ENCODE results near the gene ARHGAP26.
"Not testable (repeated sequence)": the region's sequence is repeated elsewhere in the genome, so short reads cannot be mapped to it uniquely, and the experiment has no call there.

The ARHGAP26 gene

DNA sequence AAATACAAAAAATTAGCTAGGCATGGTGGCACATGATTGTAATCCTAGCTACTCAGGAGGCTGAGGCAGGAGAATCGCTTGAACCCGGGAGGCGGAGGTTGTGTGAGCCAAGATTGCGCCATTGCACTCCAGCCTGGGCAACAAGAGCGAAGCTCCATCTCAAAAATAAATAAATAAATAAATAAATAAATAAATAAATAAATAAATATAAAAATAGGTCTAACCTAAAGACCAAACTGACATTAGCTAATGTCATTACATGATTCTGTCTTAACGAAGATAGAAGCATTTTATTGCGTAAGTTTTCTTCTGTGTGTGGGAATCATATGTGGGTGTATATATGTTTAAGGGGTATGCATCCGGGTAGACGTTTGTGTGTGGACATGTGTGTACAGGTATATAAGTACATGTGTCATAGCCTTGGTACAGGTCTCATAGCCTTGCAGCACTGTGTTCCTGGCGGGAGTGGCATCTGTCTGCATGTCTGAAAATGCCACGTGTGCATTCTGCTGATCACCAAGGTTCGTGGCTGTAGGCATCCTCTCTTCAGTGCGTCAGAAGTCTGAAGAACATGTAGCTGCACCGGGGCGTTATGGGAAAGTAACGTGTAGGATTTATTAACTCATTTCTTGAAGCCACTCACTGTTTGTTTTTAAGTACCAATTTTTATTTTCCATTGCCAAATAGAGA lies 335.2 kb downstream of the ARHGAP26 start:
- no peak for DNase-seq

DNA sequence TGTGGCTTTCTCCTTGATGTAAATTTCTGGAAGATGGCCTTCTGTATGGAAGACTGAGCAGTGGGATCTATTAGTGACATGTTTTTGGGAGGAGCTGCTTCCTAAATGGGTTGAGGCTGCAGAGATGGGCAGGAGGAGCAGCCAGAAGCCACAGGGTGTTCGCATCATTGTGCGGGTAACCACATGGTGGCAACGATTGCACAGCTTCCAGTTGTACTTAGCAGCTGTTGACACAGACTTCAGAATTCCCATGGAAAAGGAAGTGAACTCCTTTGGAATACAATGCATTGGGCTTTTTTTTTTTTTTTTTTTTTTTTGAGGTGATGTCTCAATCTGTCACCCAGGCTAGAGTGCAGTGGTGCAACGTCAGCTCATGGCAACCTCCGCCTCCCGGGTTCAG lies 336.0 kb downstream of the ARHGAP26 start:
- no peak for DNase-seq

DNA sequence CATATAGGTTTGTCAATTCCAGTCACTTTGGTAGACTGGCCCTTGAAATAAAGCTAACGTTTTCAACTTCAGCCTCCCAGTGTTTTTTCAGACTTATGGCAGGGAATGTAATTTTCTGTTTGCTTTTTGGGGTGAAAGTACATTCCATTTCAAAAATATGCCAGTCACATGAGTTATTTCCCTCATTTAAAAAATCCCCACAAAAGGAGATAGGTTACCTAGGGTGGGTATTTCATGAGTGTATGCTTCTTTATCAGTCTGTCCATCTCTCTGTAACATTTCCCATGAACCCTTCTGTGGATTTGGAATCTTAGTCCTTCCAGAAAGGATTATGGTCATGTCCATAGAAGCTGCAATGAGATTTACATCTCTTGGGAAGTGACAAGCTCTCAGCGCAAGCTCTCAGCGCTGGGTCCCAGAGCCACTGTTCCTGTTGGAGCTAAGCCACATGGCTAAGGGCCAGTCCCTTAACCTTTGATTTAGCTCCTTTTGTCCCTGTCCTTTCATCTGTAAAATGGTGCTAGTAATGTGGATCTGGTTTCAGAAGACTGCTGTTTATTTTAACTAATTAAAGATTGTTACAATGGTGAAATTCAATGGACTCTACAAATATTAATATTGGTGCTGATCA lies 338.4 kb downstream of the ARHGAP26 start:
- DNase-seq = no peak

DNA sequence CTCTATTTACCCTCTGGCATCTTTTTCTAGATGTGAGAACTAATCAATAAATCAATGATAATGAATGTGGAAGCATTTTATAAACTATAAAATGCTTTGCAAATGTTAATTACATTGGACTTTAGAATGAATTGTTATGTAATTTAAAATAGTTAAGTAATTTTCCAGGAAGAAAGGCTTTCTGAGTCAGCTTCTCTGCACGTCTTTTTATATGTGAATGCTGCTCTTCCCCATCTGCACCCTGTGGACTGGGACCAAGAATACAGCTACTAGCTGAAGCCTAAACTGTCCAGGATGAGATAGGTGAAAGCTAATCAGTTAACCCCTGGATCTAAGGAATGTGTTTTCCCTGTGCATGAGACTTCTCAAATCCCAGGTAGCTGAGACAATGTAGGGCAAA lies 340.4 kb downstream of the ARHGAP26 start:
- DNase-seq = no peak

DNA sequence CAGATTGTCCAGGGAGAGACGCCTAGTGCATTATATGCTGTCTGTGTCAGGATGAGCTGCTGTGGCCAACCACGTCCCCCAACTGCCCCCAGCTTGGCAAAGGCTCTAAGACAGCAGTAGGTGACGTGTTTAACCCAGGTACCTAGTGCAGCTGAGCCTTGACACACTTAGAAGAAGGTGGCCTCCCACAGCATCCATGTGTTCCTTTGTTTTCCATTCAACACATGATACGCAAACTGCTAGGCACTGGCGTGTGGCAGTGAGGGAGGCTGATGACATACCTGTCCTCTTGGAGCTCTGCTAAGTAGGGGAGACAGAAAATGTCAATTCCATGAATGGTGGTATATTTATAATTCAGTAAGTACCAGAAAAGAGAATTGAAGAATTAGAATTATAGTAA lies 341.6 kb downstream of the ARHGAP26 start:
- DNase-seq = no peak

DNA sequence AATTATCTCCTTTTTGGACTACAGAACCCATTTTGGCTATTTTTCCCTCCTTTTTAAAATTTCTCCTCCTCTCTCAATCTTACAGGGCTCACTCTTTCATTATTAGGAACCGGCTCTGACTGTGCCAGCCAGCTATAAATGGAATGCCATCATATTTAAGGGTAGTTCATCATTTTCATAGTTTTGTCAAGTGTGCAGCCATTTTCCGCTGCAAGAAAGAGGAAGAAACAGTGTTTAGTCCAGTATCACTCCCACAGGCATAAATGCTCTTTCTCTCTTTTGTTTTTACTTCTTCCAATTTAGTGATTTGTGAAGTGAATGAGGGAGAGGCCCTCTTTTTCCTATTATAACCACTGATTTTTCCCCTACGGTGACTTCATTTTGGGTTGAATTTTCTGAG lies 343.3 kb downstream of the ARHGAP26 start:
- DNase-seq = no peak

DNA sequence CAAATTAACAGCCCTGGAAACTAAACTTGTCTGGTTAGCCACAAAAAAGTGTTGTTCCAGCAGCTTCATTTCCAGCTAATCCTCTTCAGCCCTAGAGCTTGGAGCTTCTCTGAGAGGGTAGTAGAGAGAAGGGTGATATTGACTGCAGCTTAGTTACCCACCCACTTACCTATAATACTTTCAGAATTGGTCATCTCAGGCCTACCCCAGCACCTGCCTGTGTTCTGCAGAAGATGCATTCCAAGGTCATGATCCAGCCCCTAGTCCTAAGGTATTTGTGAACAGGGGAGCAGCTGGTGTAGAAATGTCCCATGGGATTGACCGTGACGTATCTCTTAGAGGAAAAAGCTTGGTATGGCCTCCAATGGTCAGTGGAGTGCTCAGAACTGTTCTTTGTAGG lies 344.3 kb downstream of the ARHGAP26 start:
- no peak for DNase-seq

DNA sequence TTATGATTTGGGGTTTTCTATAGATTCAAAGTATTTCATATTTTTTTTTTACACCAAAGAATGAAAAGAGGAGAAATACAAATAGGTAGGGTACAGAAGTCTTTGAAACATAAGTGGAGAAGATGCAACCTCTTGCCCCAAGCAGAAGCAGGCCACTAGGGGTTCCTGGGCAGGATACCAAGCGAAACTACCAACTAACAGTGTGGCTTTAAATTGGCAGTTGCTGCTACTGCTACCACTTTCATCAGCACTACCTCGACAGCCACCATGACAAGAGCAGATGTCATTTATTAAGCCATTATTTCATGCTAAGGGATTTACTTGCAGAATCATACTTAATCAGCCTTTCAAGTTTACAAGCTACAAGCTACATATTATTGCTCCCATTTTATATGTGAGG lies 345.2 kb downstream of the ARHGAP26 start:
- no peak for DNase-seq

DNA sequence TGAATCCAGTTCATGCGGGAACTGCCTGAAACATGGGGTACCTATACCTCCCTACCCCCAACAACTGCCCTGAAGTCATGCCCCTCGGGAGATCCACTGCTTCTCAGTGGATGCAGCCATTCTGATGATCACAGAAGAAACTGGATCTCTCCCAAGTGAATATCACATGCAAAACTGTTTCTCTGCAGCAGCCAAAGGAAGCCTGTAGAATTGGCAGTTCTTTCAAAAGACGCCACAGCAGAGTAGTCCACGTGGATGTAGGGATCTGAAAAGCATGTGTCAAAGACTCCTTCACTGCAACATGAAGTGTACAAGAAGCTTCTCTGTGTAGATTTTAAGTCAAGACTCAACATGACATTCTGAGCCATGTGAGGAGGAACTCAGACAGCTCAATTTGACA lies 346.6 kb downstream of the ARHGAP26 start:
- no peak for DNase-seq

DNA sequence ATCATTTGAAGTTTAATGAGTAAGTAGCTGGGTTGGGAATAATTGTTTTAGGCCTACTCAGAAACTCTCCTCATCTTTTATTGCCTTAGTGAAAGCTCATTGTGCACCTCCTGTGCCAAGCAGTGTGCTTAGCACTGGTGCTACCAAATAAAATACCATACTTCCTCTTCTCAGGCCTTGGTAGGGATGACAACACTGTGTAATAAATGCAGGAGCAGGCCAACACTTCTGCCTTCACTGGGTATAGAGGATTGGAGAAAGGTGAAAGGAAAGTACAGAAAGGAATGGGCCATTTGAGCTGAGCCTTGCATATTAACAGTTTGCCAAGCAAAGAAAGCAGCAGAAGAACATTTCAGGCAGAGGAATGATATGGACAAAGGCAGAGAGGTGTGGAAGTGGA lies 347.6 kb downstream of the ARHGAP26 start:
- DNase-seq = no peak

DNA sequence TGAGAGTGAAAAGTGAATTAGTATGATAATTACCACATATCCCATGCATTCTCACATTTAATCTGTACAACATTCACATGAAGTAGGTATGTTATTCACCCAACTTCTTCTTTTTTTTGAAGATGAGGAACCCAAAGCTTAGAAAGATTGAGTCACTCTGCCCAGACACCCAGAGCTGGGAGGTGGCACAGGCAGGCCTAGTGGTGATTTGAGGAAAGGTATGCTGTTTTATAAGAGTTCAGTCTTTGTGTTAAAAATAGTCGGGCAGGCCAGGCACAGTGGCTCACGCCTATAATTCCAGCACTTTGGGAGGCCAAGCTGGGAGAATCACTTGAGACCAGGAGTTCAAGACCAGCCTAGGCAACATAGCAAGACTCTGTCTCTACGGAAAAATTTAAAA lies 348.0 kb downstream of the ARHGAP26 start:
- no peak for DNase-seq

DNA sequence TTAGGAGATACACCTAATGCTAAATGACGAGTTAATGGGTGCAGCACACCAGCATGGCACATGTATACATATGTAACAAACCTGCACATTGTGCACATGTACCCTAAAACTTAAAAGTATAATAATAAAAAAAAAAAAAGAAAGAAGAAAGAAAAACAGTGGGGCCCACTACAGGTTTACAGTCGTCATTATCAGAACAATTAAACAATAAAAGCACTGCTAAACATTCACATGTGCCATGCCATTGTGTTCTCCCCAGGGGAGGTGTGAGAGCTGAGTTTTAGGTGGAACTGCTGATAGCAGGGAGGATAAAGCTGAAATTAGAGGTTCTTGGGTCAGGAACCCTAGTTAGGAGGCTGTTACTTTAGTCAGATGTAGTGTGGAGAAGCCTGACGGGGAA lies 348.6 kb downstream of the ARHGAP26 start:
- DNase-seq = not testable (repeated sequence)

DNA sequence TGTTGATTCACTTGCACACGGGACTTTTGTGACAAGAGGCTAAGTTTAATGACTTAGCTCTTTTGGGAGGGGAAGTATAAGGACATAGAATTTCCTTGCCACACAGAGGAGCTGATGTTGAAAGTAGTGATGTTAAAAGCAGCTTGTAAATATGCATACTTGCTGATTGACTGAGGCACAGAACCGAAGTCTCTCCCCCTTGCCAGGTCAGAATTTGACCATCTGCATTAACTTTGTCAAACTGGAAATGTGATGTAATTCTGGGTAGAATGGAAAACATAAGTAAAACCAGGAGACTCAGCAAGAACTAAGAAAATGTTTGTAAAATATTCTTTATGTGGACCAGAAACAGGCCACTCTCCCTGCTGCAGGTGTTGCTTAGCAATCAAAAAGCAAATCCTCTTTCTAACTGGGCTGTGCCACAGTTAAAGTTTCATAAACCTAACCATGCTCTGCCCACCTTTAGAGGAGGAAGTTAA lies 349.2 kb downstream of the ARHGAP26 start:
- DNase-seq = no peak

DNA sequence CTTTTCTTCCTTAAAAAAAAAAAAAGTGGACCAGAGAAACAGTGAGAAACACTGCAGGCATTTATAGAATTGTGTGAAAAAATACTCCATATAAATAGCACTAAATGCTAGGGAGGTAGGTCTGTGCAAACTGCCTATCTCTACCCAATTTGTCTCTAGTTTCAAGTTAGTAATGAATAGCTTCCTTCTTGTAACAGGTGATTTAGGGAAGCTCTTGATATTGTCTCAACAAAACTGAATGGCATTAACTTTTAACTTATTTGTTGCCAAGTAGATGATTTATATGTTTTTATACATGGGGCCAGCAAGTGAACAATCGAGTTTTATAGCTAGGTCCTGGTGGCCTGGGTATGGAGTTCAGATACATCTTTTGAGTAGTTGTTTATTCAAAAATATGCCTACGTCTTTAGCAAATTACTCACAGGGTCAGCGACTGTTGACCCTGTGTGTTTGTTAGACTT lies 349.7 kb downstream of the ARHGAP26 start:
- DNase-seq = no peak

DNA sequence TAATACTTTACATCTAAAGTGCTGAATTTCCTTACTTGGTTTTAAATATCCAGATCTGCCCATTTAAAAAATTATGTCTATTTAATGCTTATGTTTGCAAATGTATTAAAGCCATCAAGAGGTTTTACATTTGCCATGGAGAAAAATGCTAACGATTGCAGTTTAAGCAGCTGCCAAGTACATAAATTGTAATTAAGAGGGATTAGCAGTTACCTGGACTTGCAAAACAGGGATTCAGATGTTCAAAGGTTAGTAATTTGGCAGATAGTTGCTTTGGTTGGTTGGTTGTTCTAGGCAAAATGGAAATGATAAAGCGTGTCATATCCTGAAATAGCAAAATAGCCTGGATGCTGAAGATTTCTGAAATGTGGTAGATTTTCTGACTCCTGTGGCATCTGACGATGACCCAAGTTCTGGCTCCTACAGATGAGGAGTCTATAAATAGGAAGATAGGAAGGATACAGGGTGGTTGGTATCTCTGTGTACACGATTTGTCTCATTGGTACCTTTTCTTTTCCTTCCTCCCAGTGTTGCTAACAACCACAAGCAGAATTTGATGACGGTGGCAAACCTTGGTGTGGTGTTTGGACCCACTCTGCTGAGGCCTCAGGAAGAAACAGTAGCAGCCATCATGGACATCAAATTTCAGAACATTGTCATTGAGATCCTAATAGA lies 350.4 kb downstream of the ARHGAP26 start:
- DNase-seq = no peak

DNA sequence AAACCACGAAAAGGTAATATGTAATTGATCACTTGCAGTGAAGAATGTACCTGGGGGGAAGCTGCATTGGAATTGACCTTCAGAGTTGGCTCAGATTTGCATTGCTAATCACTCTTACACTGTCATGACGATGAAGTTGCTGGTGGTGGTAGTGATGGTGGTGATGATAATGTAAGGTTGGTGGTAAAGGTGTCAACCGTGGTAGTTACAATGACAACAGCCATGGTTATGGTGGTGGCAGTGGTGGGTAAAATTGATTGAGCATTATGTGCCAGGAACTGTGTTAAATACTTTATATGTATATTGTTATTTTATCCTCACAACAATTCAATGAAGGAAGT lies 350.9 kb downstream of the ARHGAP26 start:
- no peak for DNase-seq

DNA sequence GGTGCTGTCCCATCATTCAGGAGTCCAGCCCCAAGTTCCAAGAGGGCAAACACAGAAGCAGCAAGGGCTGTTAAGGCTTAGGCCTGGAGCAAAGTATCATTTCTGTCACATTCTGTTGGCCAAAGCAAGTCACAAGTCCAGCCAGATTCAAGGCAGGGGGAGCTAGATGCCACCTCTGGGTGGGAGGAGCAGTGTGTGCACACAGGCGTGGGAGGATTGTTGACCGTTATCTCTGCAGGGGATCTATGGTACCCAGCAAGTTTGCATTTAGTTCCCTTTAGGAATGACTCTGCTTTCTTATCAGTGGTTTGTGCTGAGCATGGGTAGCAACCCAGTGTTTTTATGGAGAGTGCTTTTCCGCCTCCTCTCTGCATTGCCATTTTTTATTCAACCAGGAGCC lies 354.4 kb downstream of the ARHGAP26 start:
- no peak for DNase-seq

DNA sequence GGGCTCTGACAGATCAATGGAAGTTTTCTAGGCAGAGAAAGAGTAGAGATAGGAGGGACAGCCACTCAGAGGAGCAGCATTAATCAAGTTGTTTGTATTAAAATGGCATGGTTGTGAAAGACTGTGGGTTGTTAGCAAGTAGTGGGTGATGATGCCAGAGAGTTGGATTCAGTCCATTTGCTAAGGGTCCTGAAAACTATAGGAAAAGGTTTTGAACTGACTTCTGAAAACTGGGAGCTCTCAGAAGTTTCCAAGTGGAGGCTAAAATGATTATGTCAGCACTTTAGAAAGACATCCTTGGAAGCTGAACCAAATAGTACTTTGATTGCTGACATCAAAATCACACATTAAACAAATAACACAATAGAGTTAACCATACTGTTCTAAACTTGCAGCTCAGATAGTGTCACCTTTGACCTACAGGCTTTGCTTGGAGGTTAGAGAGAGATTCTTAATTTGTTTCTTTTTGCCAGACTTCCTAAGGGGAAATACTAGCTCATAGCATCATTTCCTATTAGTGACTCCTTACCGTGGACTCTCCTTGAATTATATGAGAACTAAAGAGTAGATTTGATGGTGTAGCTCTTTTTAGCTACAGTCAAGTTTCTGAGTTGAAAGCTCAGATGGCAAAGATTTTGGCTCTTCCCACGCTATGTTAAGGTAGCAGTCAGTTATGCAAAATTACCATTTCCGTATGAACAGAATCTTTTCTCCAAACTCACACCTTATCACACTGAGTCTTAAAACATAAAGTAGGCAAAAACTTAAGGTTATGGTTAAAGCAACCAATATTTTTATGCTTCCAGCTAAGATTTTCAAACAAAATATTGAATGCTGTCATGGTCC lies 356.2 kb downstream of the ARHGAP26 start:
- no peak for DNase-seq

DNA sequence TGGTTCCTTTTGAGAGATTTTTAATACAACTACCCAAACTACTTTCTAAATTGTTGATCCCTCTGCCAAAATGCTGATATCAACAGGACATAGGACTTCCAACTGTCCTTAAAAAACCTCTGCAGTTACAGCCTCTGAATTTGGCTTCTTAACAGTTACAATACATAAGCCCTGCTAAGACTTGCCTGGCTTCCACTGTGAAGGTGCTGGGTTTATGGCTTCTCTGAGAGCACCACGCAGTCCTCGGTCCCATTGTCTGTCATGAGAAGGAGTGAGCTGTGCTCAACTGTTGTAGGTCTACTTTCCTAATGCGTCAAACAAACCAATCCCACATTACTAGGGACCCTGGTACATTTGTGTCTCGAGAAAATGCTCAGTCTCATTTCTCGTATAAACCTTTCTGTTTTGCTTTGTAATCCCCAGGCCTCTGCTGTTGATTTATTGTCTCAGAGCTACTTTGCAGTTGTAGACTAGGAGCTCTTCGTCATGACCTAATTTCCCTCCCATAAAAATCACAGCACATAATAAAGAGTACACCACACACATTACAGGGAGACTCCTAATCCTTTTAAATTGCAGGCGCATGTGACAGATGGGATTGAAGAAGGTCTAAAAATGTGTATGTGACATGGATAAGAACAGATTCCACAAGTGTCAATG lies 358.4 kb downstream of the ARHGAP26 start:
- DNase-seq = no peak

DNA sequence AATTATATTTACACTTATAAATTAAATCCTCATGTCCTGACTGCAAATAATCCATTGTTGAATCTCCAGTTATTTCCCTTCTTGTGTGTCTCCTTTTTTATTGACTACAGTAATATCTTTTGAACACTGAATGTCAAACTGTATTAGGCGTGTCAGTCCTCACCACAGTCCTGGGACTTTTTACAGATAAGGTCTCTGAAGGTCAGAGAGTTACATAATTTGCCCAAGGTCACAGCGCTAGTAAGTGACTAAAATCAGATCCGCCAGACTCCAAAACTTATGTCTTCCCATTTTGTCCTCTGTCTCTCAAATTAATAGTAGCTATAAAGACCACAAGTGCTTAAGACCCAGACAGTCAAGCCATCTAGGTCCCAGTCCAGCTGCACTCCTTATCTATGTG lies 359.0 kb downstream of the ARHGAP26 start:
- no peak for DNase-seq

DNA sequence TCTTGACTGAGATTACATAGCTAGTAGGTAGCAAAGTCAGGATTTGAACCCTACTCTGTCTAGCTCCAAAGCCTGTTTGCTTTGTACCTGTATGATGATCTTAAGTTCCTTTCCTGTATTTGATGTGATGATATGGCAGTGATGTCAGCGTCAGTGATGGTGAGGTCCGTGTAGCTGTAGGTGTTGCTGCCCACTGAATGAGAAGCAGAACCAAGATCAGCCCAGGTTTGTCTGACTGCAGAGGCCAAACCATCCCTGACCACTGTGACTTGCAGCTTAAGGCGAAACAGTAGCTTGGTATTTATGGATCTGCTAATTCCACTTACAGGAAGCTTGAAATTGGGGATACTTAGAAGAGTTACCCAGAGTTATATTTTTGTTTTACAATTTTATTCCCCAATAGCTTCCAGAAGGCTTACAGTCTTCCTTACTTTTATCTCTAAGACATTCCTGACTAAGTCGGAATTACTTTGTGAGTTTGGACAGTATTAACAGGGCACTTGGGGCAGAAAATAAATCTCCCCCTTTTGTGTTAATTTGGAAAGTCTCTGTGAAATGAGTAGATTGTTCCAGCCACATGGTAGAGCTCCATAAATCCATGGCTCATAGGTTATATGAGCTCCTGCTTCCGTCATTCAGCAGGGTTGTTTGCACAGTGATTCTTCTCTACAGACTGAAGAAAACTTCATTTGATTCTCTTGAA lies 359.9 kb downstream of the ARHGAP26 start:
- no peak for DNase-seq

DNA sequence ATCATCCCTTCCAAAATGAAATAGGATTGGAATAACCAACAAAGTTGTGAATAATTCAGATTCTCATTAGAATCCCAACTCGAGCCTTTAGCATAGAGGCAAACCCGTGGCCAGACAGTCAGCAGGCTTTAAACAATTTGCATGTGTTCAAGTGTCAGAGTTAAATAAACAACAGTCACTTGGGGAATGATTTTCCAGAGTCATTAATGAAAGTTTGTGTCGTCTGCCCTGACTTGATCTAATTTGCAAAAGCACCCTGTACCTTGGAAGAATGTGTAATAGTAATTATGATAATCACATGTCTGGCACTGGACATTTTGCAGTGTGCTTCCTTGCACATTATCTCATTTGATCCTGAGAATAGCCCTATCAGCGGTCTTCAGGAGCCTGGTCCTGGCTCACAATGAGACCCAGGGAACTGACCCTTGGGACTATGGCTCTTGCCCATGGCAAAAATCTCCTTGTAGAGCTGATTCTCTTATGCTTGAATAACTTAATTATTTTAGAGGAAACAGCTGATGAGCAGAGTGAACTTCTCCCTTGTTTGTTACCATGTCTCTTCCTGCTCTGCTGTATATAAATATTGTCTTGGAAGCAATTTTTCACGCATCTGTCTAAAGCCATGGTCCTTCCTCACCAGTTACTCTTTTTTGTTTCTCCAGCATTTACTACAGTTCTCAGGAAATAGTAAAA lies 360.6 kb downstream of the ARHGAP26 start:
- DNase-seq = no peak

Data from amniotic stem cell (primary cell).